Fibroblast of lung (primary cell): ENCODE measurements around the gene EFCAB6.

Source experiments
- EZH2 ChIP-seq: IDR thresholded peaks from 2 replicates; pipeline ENCODE4 v1.5.1; 2012; ENCODE audit warnings: low read length, control low read depth, mild to moderate bottlenecking; ENCODE audit errors: missing control alignments
- TF ChIP-seq, protein P1 (sequence below), 2 donors: IDR thresholded peaks in 1 of 2; conservative IDR thresholded peaks in 1 of 2; 1 replicate in 1 of 2; 2 replicates in 1 of 2; pipeline ENCODE4 v1.5.1; 2011 to 2012; ENCODE audit warnings: low read length in 2 of 2, control low read depth in 1 of 2, inconsistent platforms in 1 of 2, low read depth in 1 of 2, mild to moderate bottlenecking in 1 of 2

DNA sequence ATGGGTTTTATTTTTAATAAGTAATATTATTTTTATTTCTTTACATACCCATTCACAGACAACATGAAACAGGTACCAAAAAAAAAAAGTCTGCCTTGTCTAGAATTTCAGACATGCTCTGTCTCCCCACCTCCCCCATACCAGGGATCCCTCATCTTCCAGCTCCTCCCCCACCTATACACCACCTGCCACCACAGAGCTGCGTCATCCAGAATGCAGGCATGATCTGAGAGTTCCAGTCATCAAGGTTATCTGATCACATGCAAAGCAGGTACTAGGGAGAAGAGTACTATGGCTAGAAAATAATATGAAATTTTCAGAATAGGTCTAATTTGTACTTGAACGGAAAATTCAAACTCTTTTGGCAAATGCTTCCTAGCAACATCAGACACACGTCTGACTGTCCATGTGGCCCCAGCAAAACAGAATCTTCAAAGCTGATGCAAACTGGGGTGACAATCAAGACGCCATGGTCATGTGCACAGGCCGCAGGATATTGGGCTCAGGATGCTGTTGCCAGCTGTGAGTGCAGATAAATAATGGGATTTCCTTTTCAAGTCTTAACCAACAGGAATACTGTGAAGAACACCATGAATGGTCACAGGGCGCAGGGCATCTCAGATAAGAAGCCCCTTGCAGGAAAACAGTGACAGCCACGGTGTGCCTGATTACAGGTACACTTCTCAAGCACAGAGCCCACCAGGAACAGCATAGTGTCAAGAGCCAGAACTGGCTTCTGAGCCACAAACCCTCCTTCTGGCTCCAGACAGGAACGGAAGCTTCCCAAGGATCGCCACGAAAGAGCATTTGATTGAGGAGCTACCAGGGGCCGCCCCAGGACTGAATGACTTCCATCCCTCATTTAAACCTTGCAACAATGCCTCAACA, 169.5 kb downstream of the EFCAB6 start:
- TF ChIP-seq, protein P1, sequence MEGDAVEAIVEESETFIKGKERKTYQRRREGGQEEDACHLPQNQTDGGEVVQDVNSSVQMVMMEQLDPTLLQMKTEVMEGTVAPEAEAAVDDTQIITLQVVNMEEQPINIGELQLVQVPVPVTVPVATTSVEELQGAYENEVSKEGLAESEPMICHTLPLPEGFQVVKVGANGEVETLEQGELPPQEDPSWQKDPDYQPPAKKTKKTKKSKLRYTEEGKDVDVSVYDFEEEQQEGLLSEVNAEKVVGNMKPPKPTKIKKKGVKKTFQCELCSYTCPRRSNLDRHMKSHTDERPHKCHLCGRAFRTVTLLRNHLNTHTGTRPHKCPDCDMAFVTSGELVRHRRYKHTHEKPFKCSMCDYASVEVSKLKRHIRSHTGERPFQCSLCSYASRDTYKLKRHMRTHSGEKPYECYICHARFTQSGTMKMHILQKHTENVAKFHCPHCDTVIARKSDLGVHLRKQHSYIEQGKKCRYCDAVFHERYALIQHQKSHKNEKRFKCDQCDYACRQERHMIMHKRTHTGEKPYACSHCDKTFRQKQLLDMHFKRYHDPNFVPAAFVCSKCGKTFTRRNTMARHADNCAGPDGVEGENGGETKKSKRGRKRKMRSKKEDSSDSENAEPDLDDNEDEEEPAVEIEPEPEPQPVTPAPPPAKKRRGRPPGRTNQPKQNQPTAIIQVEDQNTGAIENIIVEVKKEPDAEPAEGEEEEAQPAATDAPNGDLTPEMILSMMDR (conservative IDR thresholded peaks at IDR 0.05 in 1 of 2, IDR thresholded peaks at IDR 0.05 in 1 of 2; ENCODE audit: low read depth in 1 of 2, low read length in 2 of 2) = no peak
- no peak for TF ChIP-seq EZH2
